HG03045 (cell line): ENCODE measurements around the gene NEK3.
"Not testable (repeated sequence)": the region's sequence is repeated elsewhere in the genome, so short reads cannot be mapped to it uniquely, and the experiment has no call there.

ENCODE experiments used
- ATAC-seq: cut with Tn5 transposase; IDR thresholded peaks from one replicate; pipeline ENCODE4 v1.9.1; 2021; ENCODE audit warnings: mild to moderate bottlenecking, moderate library complexity; ENCODE audit not compliant: unreplicated experiment

NEK3 gene

DNA sequence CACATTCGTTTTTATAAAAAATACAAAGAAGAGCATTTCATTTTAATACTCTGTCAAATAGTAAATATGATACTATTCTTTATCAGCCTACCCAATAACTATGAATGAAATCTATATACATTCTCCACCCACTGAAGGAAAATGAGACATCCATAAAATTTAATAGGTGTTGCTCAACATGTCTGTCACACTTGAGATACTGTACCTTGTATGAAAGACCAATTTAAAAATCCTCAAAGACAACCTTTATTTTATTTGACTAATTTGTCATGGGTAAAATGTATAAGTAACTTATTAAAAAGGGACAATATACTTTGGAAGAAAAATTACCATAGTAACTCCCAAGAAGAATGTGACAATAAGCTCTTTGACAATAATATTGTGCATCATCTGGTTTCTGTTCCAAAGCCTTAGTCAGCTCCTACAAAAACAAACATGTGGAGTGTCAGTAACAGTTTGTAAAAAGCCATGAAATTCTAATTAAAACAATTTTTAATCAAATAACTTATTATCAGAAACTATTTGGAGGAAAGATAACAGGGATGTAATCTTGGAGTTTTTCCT lies 11.5 kb upstream of the NEK3 start:
- ATAC-seq = not testable (repeated sequence)

- no peak for ATAC-seq
Measured at GRCh38 chr13:52169839-52170238, 10.4 kb upstream of the NEK3 start.

DNA sequence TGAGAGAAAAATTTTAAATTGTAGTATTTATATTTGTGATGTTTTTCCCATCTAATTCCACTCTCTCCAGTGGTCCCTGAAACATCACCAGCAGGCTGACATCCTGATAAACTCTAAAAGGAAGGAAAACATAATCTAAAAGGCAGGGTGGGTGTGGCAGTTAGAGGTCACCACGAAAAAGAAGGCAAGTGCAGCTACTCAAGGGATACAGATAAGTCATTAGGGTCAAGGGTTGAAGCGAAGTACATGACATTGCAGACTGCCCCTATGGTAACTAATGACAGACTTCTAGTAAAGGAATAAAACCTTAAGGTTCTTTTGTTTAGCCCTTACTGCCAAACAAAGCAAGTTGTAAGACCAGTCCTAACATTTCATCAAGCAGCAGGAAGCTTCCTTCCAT lies 6.0 kb upstream of the NEK3 start:
- ATAC-seq = no peak

- ATAC-seq = no peak
Measured at GRCh38 chr13:52164989-52165388, 5.6 kb upstream of the NEK3 start.

DNA sequence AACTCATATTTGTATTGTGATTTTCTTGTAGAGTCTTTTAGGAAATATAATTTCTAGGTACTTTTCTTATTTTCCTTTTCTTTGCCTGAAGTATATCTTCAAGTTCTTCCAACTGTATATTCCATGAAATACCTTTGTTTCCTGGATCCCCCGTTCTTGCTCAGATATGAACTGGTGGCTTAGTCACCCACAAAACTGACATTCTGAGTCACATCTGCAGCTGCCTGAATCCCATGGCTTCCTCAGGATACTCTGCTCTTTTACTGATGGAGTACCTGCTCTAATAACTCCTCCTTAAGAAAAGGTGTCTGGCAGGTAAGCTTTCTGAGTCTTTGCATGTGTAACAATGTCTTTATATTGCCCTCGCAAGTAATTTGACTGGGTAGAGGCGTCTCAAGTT lies 4.5 kb upstream of the NEK3 start:
- ATAC-seq = not testable (repeated sequence)

DNA sequence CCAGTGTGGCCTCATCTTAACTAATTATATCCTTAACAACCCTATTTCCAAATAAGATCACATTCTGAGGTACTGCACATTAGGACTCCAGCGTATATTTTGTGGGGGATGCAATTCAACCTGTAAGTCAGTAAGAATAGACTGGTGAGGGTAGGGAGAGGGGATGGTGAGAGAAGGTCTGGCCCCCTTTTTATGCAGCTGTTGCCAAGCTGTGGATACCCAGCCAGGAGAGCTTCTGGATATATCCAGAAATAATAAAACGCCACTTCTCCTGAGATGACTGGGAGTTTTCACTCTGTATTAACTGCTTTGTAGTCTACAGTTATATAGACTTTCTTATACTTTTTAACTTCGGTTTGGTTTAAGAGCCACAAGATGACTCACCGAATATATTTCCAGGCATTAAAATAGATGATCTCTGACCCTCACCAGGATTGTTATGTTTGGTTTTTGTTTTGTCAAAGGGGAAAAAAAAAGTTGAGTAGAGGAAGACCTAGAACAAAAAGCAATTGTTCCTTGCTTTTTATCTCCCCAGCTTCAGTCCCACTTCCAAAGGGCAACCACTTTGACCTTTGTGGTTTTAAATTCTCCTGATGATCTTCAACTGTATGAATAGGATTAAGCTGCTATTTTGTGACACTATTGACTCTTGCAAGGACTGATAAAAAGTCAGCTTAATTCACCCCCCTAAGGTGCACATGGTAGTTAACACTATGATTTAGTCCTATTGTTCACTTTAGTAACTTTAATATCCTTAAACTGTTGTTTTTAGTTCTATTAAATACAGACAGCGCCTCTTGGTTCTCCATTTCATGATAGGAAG lies 3.1 kb upstream of the NEK3 start:
- ATAC-seq = no peak

DNA sequence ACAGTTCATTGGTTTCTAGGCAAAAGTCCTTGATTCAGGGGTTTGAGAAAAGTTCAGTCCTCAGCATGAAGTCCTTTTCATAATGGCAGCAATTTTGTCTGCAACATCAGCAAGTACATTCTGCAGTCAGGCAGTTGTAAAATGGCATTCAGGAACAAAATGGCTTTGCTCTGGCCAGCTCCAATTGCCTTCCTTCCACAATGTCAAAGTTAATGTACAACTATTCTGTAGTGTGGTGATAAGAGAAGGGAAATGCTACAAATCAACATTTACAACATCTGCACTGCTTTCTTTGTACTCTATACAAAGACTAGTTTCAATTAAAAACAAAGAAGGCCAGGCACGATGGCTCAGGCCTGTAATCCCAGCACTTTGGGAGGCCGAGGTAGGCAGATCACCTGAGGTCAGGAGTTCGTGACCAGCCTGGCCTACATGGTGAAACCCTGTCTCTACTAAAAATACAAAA lies 1.8 kb upstream of the NEK3 start:
- ATAC-seq = no peak

DNA sequence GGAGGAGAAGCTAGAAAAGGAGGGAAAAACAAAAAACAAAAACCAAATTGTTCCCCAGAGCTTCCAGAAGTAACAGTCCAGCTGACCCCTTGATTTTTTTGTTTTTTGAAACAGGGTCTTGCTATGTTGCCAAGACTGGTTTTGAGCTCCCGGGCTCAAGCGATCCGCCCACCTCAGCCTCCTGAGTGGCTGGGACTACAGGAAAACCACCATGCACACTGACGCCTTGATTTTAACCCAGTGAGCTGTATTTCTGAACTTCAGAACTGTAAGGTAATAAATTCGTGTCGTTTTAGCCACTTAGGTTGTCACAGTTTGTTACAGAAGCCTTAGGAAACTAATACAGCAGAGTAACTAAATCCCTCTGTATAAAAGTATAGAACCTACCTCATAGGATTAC lies 1.1 kb upstream of the NEK3 start:
- no peak for ATAC-seq

DNA sequence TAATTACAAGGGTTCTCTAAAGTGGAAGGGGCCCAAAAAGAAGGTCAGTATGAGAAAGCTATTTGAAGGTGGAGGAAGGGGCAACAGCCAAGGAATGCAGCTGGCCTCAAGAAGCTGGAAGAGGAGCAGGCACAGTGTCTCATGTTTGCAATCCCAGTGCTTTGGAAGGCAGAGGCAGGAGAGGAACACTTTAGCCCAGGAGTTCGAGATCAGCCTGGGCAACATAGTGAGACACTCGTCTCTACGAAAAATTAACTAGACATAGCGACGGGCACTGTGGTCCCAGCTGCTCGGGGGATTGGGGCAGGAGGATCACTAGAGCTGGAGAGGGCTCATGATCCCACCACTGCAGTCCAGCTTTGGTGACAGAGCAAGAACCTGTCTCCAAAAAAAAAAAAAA lies 656 bp upstream of the NEK3 start:
- ATAC-seq = no peak

DNA sequence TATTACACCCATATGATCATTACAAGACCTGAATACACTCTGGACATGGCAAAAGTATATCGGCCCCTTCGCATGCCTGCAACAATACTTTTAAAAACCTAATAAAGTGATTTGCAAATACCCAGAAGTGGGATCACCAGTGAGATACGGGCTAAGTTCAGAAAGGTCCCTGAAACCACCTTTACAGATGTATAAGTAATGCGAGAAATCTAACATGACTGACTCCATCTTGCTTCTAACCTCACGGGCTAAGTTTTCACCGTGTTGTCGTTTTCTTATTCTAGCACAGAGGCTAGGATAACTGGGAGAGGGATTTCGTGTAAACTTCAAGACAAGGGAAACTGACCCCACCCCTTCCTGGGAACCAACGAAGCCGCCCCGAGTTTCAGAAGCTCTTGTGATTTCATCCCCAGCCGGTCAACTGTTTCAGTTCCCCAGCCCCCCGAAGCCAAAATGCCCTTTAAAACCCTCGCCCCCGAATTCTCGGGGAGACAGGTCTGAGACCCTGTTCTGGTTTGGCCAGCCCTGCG lies 703 bp downstream of the NEK3 start:
- ATAC-seq = peak; percentile 34

GRCh38 chr13:52156724-52157261 lies 2.6 kb downstream of the NEK3 start:
- no peak for ATAC-seq

DNA sequence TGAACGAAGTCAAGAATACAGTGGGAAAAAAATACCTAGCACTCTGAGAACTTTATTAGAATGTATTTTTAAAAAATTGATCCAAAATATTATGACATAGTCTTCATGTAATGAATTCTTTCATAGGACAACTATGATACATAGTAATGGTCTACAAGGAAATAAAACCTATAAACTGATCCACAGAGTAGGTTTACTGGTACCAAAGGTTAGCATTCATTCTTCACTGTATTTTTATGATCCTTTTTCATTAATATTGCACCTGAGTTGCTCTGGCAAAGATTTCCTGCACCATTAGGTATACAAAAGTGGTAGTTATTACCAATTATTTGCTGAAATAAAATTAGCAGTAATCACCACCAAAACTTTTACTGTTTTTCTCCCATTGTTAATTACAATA lies 4.2 kb downstream of the NEK3 start:
- ATAC-seq = no peak

DNA sequence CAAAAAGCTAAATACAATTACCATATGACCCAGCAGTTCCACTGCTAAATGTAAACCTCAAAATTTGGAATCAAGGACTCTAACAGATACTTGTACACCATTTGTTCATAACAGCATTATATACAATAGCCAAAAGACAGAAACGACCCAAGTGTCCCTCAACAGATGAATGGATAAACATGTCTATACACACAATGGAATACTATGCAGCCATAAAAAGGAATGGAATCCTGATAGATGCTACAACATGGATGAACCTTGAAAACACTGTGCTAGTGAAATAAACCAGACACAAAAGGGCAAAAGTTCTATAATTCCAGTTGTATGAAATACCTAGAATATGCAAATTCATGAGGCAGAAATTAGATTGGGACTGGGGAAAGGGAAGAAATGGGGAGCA lies 12.2 kb downstream of the NEK3 start:
- no peak for ATAC-seq

- no peak for ATAC-seq
Measured at GRCh38 chr13:52141299-52141698, 18.1 kb downstream of the NEK3 start.

DNA sequence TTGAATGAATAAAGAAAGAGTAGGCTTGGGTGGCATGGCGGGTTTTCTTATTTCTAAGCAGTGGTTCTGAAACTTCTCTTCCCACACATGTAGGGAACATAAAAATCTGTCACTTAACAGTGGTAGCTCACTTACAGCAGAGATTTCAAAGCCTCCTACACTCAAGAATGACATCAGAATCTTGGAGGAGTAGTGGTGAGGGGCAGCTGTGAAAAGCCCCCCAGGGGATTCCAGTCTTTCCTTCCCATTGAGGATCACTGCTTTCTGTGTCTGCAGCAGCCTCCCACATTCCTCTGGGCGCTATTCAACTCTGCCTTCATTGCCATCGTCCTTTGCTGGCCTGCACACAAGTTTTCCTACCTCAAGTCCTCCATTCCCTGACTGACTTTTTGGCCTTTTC lies 21.9 kb downstream of the NEK3 start:
- no peak for ATAC-seq

DNA sequence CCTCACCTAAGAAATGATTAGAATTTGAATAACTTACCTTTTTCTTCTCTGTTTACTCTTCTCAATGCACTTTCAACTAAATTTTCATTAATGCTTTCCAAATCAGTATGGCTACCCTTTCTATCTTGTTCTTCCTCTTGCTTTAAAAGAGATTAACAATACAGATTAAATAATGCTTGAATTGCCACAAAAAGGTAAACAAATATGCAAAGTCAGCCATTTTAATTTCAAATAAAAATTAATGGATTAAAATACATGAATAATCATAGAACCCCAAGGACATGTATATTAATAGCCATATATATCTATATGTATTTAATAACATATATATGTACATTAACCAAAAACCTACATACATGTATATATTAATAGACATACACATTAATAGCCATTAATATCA lies 22.6 kb downstream of the NEK3 start:
- no peak for ATAC-seq

GRCh38 chr13:52130641-52131040 lies 28.8 kb downstream of the NEK3 start:
- ATAC-seq = no peak

- ATAC-seq = peak; percentile 80
Measured at GRCh38 chr13:52128714-52129700, 30.4 kb downstream of the NEK3 start, which contains the start of gene NEK5. Gene NEK5 (minus strand): TSS chr13:52129073. CDS start chr13:52127482, 1,591 bp downstream.

DNA sequence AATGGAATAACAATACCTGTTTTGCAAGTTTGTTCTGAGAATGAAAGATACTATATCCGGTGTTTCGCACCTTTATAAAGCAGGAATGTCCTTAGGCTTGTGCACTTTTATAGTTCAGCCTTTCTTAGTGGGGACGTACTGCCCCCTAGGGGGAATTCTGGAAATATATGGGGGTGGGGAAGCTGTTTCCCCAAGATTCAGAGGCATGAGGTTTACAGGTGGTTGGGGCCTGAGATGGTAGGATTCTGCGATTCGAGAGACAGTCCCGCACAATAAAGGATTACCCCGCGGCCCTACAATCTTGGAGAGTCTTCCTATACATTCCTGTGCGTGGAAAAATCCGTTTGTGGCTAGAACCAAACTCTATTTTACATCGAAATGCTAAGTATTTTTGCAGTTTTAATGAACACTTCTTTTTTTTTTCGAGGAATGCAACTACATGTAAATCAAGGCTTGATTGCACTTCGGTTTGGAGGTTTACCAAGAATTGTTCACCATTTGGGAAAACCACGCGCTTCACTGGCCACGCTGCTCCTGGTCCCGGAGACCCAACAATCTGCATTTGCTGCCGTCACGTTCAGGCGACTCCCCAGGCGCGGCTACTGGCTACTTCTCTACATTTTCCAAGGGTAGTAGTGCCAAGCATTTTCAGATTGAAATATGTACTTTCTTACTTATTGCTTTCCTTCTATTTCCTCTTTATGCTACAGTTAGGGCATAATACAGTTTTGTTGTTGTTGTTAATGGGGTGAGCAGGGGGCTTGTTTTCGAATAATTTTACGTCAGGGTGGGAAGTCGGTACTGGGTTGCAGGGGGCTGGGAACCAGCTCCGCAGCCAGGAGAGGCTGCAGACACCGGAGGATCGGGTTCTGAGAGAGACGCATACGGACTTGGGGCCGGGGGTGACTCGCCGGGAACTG lies 31.4 kb downstream of the NEK3 start:
- ATAC-seq = peak; percentile 46

GRCh38 chr13:52127378-52127777 lies 32.0 kb downstream of the NEK3 start:
- peak; percentile 19 for ATAC-seq
